ENCODE results near the gene CORO6.
"Not testable (repeated sequence)": the region's sequence is repeated elsewhere in the genome, so short reads cannot be mapped to it uniquely, and the experiment has no call there.

CORO6 gene

DNA sequence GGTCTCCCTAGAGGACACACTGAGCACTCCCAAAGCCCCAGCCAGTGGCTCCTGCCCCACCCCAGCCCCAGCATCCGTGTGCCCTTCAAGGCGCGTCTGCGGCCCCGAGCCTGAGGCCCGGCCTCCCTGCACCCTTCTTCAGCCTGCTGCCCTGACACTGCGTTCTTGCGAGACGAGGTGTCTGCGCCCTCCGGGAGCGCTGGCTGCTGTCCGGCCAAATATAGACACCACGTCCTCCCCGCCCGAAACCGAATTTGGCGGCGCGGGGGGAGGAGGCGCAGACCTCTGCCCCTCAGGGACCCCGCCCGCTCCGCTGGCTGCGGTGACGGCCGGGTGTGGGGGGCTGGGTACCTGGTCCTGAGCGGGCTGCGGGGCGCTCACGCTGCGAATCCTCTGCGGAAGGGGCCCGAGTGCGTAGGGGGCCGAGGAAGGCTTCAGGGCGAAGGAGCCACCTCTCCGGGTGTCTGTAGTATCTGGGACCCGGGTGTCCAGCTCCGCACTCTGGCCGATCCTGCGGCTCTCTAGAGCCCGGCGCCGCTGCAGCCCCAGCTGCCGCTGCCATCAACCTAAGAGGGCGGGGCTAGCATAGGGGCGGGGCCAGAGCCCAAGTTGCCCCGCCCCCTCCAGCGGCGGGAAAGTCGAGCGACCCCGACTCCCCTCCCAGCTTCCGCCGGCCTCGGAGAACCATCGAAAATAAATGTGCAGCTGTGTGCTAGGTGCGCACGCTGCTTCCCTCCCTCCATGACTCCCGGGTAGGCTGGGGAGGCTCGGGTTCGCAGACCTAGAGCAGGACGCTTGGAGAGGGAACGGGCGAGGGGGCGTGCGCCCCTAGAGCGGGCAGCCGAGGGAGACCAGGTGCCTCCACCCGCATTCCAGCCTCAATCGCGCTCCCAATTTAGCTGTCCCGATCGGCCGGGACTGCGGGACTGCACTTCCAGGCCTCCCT lies at the start of gene CORO6:
Gene CORO6 (minus strand): TSS at position 576 of the 946 bp plus-strand sequence. CDS start 1,491 bp downstream, outside the sequence.
- DNase-seq (ENCODE audit: low read depth in 2 of 2, low spot score in 1 of 2) = peak in 1 of 2 donors; percentile 36

- DNase-seq (ENCODE audit: low read depth in 2 of 2, low spot score in 1 of 2) = no peak
Observed at GRCh38 chr17:29671661-29672060, 48.9 kb upstream of the CORO6 start.

DNA sequence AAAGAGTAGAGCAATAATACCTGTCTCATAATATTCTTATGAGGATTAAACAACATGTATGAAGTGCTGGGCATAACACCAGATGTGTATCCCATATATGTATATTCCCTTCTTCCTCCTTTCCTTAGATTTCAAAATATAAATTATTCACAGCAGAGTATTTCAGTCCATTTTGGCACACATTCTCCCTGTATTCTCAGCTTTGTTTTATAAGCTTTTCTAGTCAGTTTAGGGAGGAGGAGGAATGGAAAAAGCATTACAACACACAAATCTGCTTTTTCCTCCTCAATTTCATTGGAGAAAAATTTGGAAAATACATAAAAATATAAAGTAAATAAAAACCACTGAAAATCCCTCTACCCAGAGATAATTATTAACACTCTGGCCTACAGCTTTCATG lies 46.6 kb upstream of the CORO6 start:
- DNase-seq (ENCODE audit: low read depth in 2 of 2, low spot score in 1 of 2) = no peak

DNA sequence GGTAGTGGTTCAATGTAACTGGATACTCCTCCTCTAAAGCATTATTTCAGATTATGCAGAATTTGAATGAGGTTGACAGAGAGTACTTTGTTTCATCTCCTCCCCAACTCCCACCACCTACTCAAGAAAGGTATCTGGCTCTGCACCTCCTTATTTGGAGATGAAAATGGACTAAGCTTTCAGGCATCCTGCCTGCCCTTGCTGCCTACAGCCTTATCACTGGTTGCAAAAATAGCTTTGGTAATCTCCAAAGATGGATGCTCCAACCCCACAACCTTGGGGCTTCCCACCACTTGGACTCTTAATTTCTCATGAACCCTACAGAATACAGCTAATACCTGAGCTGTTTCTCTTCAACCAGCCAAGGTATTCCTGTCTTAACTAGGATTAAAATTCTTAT lies 45.3 kb upstream of the CORO6 start:
- no peak for DNase-seq (ENCODE audit: low read depth in 2 of 2, low spot score in 1 of 2)

GRCh38 chr17:29665481-29665810 lies 42.7 kb upstream of the CORO6 start:
- DNase-seq (ENCODE audit: low read depth in 2 of 2, low spot score in 1 of 2) = no peak

DNA sequence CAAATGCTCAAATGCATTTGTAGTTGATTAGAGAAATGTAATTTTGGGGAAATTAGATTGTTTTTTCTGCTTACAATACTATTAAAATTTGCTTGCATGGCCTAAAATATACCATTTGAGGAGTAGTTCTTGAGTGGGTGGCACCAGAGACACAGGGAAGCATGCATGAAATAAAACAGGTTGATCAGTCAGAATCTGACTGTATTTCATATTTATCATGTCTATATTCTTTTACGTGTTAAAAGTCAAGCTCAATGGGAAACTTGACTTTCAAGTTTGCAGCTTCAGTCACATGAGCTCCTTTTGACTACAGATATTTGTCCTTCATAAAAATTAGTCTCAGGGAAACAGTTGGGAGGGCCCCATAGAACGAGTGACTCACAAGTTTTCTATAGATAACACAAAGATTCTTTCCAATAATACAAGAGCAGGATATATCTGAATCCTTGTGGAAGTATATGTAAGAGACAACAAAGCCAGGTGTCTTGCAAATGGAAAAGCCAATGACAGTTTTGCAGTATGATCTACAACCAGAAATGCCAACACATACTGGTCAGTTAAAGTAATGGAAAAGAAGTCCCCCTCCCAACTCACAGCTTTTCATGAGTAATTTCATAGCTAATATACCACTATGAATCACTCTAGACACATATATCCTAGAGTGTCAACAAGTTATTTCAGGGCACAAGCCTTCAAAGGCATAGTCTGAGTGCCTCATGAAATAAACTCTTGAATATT lies 42.2 kb upstream of the CORO6 start:
- no peak for DNase-seq (ENCODE audit: low read depth in 2 of 2, low spot score in 1 of 2)

DNA sequence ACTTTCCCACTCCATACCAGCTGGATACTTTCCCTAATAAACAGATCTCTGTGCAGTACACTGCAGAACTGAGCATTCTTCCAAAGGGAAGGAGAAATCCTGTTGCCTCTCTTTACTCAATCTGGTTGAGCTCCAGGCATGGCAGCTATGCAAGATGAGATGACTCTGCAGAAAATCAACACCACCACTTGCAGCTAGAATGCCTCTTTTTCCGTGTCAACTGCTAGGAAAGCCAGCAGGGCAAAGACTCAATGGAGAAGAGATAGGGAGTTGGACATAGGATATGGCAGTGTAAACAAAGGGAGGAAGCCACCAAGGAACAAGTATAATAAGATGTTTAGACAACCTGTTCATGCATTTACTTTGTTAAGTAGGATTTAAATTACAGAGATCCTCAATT lies 40.4 kb upstream of the CORO6 start:
- no peak for DNase-seq (ENCODE audit: low read depth in 2 of 2, low spot score in 1 of 2)

DNA sequence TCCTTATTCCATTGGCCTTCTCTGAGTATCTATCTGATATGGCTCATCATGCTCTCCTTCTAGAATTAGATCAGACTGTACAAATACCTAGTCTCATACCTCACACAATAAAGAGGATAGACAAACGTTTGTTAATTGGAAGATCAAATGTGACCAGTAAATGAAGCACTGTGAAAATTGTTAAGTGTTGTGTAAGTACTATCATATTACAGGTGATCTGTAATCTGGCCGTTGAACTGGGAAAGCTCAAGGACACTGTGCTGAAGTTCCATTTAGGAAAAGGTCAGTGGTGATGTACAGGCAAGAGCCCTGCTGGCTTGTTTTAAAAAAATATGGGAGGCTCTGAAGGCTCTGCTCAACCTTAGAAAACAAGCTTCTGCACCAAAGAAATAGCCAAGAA lies 38.5 kb upstream of the CORO6 start:
- DNase-seq (ENCODE audit: low read depth in 2 of 2, low spot score in 1 of 2) = no peak

DNA sequence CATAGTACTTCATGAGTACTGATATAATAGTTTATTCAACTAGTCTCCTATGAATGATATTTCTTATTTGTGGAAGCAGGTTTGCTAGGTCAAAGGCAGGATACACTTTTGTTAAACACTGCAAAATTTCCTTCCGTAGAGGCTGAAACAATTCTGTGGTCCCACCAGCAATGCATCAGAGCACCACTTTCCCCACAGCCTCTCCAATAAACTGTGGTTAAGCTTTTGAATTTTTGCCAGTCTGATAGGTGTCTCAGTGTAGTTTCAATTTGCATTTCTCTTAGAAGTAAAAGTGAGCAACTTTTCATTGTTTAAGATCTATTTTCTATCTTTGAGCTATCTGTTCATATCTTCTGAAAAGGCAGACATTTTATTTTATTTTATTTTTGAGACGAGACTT lies 36.4 kb upstream of the CORO6 start:
- no peak for DNase-seq (ENCODE audit: low read depth in 2 of 2, low spot score in 1 of 2)

- DNase-seq (ENCODE audit: low read depth in 2 of 2, low spot score in 1 of 2) = no peak
Observed at GRCh38 chr17:29655323-29655722, 32.6 kb upstream of the CORO6 start.

GRCh38 chr17:29653995-29654714 lies 31.4 kb upstream of the CORO6 start:
- DNase-seq (ENCODE audit: low read depth in 2 of 2, low spot score in 1 of 2) = no peak

DNA sequence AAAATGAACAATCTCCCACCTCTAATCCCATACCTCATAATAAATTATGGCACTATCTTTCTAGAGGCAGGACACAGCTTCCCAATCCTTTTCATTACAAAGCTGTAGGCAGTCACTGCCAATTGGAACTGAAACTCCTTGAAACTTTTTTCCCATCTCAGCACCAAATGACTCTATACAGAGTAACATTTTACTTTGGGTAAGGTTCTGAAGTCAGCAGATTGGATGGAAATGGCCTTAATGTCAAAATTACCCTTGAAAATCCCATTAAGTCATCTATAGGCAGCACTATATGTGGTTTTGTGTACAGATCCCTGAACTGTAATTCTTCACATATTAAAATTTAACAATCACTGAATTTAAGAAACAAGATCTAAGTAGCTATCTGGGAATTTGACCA lies 30.3 kb upstream of the CORO6 start:
- no peak for DNase-seq (ENCODE audit: low read depth in 2 of 2, low spot score in 1 of 2)

- not testable (repeated sequence) for DNase-seq (ENCODE audit: low read depth in 2 of 2, low spot score in 1 of 2)
Observed at GRCh38 chr17:29651913-29652312, 29.2 kb upstream of the CORO6 start.

GRCh38 chr17:29650396-29650795 lies 27.7 kb upstream of the CORO6 start:
- DNase-seq (ENCODE audit: low read depth in 2 of 2, low spot score in 1 of 2) = no peak

GRCh38 chr17:29649359-29649758 lies 26.6 kb upstream of the CORO6 start:
- no peak for DNase-seq (ENCODE audit: low read depth in 2 of 2, low spot score in 1 of 2)

DNA sequence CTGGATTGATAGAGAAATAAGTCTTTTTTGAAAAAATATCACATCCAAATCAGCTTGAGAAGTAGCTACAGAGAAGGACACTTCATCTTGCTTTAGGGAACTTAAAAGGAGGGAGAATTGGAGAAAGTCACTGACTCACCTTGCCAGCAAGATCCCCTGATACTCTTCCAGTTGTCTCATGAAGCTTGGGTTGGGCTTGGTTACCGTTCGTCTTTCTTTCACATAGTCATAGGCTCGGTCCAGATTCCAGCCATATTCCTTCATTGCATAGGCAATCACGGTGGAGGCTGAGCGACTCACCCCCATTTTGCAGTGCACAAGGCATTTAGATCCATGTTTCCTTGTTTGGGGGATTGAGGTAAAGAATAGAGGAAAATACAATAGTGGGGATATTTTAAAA lies 25.3 kb upstream of the CORO6 start:
- no peak for DNase-seq (ENCODE audit: low read depth in 2 of 2, low spot score in 1 of 2)

GRCh38 chr17:29645515-29646051 lies 22.9 kb upstream of the CORO6 start:
- DNase-seq (ENCODE audit: low read depth in 2 of 2, low spot score in 1 of 2) = no peak

DNA sequence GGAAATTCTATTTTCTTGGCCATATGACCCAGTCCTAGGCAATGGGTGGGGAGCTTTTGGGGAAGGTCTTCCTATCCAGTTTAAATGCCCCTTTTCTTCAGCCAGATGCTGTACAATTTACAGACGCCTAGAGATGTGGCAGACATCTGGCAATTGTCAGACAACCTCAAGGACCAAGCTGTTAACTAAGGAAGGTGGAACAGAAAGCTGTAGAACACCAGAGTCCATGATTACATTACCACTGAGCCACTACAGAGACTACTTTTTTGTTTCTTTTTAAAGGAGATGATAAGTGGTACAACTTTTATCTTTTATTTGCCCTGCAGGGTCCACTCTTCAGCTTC lies 21.1 kb upstream of the CORO6 start:
- no peak for DNase-seq (ENCODE audit: low read depth in 2 of 2, low spot score in 1 of 2)

DNA sequence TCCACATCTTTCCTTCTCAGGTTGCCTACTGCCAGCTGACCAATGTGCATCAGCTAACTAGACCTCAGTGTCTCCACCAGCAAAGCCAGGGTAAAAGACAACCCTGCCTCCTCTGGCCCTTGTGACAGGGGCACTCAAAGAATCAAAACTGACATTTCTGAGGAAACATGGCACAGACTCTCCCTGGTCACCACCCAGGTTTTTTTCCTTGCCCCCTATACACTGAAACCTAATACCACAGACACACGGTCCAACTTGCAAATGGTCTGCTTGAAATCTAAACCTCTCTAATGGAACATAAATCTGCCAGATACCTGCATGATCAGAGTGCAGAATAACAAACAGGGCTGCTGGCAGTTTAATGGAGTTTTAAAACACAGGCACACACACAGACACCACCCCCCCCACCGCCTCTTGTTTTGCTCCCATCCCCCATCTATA lies 19.5 kb upstream of the CORO6 start:
- no peak for DNase-seq (ENCODE audit: low read depth in 2 of 2, low spot score in 1 of 2)

- no peak for DNase-seq (ENCODE audit: low read depth in 2 of 2, low spot score in 1 of 2)
Observed at GRCh38 chr17:29640981-29641642, 18.4 kb upstream of the CORO6 start.

DNA sequence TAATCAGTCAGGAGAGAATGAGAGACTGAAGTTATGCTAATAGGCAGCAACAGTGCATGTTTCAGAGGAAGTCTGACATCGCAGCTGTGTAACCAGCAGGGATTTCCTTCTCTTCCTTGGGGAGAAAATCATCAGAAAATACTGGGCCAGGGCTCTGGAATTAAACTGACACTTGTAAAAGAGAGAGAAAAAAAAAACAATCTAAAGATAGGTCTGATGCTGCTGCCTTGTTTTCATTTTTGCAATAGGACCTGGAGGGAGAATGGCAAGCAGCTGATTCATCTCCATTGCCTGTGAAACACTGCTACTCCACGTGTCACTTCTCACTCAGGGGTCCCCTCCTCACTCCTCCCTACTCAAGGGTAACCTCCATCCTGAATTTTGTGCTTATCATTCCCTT lies 17.7 kb upstream of the CORO6 start:
- no peak for DNase-seq (ENCODE audit: low read depth in 2 of 2, low spot score in 1 of 2)

Data from stimulated activated CD8-positive, alpha-beta memory T cell treated with anti-CD3 and anti-CD28 coated beads, Interleukin-4, amount 100 ng/mL, for 1 hour (primary cell).